PFSK-1 (cell line): ENCODE results near the gene RPTOR.

Experiments
- FOXP2 ChIP-seq: optimal IDR thresholded peaks from 2 replicates; pipeline ENCODE3; 2011; ENCODE audit warnings: borderline replicate concordance, control low read depth, inconsistent platforms; ENCODE audit not compliant: insufficient read depth; ENCODE audit errors: extremely low read length, extremely low read depth
- POLR2AphosphoS5 ChIP-seq: IDR thresholded peaks from 2 replicates; pipeline ENCODE4 v1.6.1; 2012; ENCODE audit warnings: low read depth, mild to moderate bottlenecking, control low read depth, low read length, moderate library complexity
- SIN3A ChIP-seq: IDR thresholded peaks from 2 replicates; pipeline ENCODE4 v1.6.1; 2012; ENCODE audit warnings: mild to moderate bottlenecking, low read length, moderate library complexity, borderline replicate concordance; ENCODE audit not compliant: insufficient read depth
- TAF1 ChIP-seq: IDR thresholded peaks from 2 replicates; pipeline ENCODE4 v1.6.1; 2012; ENCODE audit warnings: low read length, control low read depth, borderline replicate concordance; ENCODE audit not compliant: insufficient read depth
- TF ChIP-seq, protein P1 (sequence below), 2 experiments: IDR thresholded peaks; 2 replicates each; pipeline versions ENCODE4 v1.6.1 to v1.8.0; 2011 to 2012; ENCODE audit warnings: low read depth in 2 of 2, low read length in 2 of 2, control low read depth in 1 of 2, inconsistent platforms in 1 of 2, mild to moderate bottlenecking in 1 of 2, moderate library complexity in 1 of 2; ENCODE audit not compliant: insufficient read depth in 1 of 2

The RPTOR gene

DNA sequence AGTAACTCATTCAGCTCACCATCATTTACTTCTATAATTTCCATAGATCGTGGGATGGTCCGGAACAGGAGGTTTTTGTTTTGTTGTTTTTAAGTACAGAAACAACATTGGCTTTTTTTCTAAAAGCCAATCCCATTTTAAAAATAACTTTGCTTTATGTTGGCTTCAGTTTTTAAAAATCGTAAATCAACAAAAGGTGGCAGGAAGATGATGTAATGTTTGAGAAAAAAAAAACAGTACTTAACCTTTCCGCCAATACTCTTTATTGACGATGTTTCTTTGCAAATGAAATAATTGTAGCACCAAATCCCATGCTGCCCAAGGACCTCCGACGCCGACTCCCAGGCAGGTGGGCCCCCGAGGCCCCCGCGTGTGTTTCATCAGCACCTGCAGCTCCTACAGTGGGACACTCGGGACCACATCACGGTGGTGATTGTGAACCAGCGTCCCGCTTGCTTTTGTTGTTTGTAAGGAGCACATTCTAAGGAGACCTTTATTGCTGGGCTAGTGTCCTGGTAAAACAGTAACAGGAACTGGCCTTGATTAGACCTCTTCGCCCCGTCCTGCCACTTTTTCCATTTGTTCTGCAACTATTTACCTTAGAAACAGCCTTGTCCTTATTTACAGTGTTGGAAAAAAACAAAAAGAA, 306.8 kb downstream of the RPTOR start:
- TF ChIP-seq POLR2AphosphoS5 = no peak
- TF ChIP-seq, protein P1, sequence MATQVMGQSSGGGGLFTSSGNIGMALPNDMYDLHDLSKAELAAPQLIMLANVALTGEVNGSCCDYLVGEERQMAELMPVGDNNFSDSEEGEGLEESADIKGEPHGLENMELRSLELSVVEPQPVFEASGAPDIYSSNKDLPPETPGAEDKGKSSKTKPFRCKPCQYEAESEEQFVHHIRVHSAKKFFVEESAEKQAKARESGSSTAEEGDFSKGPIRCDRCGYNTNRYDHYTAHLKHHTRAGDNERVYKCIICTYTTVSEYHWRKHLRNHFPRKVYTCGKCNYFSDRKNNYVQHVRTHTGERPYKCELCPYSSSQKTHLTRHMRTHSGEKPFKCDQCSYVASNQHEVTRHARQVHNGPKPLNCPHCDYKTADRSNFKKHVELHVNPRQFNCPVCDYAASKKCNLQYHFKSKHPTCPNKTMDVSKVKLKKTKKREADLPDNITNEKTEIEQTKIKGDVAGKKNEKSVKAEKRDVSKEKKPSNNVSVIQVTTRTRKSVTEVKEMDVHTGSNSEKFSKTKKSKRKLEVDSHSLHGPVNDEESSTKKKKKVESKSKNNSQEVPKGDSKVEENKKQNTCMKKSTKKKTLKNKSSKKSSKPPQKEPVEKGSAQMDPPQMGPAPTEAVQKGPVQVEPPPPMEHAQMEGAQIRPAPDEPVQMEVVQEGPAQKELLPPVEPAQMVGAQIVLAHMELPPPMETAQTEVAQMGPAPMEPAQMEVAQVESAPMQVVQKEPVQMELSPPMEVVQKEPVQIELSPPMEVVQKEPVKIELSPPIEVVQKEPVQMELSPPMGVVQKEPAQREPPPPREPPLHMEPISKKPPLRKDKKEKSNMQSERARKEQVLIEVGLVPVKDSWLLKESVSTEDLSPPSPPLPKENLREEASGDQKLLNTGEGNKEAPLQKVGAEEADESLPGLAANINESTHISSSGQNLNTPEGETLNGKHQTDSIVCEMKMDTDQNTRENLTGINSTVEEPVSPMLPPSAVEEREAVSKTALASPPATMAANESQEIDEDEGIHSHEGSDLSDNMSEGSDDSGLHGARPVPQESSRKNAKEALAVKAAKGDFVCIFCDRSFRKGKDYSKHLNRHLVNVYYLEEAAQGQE (IDR thresholded peaks at IDR 0.05; ENCODE audit: insufficient read depth in 1 of 2, low read depth in 2 of 2, low read length in 2 of 2) = no peak
- TF ChIP-seq SIN3A = no peak
- no peak for TF ChIP-seq TAF1
- no peak for TF ChIP-seq FOXP2

DNA sequence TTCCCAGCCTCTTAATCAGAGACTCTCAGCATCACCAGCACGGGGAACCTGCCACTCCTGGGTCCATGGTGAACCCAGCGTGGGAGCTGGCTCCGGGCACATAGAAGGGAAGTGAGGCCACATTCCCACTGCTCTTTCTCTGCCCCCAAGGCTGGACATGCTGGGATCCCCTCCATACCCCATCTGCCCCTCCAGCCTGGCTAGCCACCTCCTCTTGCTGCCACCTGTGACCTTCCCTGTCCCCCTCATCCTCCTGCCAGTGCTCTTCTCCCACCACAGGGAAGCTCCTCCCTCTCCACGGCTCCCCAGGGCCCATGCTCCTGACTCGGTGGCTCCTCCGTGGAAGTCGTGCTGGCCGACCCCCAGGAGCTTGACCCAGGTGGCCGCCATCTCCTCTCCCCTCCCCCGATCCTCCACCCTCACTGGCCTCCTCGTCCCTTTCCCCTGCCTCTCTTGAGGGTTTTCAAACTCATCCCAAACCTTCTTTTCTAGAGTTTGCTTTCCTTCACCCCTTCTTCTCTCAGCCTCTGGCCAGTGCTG, 307.9 kb downstream of the RPTOR start:
- TF ChIP-seq FOXP2 (no peak), TAF1 (no peak), POLR2AphosphoS5 (no peak), SIN3A (no peak)
- TF ChIP-seq, protein P1 (IDR thresholded peaks at IDR 0.05; ENCODE audit: insufficient read depth in 1 of 2, low read depth in 2 of 2, low read length in 2 of 2) = no peak

DNA sequence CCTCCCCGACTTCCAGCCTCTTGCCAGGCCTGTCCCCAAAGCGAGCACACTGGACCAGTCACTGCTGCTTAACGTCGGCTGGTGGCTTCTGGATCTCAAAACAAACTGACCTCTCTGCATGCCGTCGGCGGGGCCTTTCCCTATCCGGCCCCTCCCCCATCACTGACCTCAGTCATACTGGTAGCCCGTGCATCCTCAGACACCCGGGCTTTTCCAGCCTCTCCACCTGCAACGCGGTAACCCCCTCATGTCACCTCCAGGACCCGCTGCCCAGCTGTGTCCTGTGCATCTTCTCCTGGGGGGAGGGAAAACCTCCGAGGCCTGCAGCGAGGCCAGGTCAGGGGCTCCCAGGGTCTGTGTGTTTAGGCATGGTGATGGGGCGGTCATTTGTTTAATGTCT, 308.4 kb downstream of the RPTOR start:
- TF ChIP-seq TAF1 = no peak
- TF ChIP-seq, protein P1 (IDR thresholded peaks at IDR 0.05; ENCODE audit: insufficient read depth in 1 of 2, low read depth in 2 of 2, low read length in 2 of 2) = no peak
- no peak for TF ChIP-seq SIN3A
- no peak for TF ChIP-seq POLR2AphosphoS5
- no peak for TF ChIP-seq FOXP2

DNA sequence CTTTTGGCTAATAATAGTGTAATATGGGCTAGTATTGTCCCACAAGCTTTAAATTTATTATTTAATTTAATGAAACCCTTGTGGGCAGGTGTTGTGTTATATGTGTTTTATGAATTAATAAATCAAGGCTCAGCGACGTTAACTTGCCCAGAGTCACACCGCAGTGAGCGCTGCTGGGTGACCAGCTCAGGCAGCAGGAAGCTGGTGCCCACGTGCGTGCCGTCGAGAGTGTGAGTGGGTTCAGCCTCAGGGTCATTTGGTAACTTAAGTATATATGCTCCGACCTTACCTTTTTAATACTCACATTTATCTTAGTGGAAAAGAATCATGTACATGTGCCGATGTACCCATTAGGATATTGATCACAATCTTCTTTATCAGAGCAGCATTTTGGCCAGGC, 309.6 kb downstream of the RPTOR start:
- no peak for TF ChIP-seq TAF1
- TF ChIP-seq FOXP2 = no peak
- TF ChIP-seq, protein P1 (IDR thresholded peaks at IDR 0.05; ENCODE audit: insufficient read depth in 1 of 2, low read depth in 2 of 2, low read length in 2 of 2) = no peak
- TF ChIP-seq SIN3A = no peak
- TF ChIP-seq POLR2AphosphoS5 = no peak
